ENCODE results near the gene TAOK2.
"Not testable (repeated sequence)": the region's sequence is repeated elsewhere in the genome, so short reads cannot be mapped to it uniquely, and the experiment has no call there.

The TAOK2 gene

DNA sequence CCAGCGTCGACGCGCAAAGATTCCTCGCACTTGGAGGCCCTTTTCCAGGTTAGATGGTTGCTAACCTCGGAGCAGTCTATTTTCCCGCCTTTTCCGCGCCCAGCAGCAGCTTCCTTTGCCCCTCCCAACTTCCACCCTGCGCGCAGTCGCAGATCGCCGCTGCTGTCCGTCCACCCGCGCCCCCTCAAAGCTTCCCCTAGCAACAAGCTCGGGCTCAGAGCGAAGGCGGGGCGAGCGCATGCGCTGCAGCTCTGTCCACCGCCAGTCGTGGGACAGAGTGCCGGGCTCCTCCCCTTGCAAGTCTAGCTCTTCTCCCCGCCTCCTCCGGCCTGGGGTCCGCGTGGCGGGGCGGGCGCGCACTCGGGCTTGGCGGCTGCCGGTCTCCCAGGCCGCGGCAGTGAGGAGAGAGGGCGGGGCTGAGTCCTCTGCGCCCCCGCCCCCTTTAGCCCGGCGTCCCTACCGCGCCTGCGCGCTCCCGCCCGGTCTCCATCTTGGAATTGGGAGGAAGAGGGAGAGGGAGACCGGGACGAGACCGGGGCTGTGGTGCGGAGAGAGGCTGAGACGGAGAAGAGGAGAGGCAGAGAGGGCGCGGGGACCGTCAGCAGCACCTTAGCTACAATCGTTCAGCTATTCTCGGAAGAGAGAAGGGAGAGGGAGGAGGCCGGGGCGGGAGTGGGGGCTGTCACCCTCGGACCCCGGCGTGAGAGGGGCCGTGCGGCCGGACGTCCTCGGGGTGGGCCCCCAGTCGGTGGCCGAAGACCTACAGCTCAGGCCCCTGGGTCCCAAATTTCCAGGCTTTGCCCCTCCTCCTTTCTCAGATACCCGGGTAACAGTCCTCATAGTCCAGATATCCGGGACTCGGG lies at the start of gene TAOK2:
Gene TAOK2 (plus strand): TSS at position 485 of the 863 bp plus-strand sequence. CDS start 3,905 bp downstream, outside the sequence.
- peak; percentile 93 for DNase-seq

DNA sequence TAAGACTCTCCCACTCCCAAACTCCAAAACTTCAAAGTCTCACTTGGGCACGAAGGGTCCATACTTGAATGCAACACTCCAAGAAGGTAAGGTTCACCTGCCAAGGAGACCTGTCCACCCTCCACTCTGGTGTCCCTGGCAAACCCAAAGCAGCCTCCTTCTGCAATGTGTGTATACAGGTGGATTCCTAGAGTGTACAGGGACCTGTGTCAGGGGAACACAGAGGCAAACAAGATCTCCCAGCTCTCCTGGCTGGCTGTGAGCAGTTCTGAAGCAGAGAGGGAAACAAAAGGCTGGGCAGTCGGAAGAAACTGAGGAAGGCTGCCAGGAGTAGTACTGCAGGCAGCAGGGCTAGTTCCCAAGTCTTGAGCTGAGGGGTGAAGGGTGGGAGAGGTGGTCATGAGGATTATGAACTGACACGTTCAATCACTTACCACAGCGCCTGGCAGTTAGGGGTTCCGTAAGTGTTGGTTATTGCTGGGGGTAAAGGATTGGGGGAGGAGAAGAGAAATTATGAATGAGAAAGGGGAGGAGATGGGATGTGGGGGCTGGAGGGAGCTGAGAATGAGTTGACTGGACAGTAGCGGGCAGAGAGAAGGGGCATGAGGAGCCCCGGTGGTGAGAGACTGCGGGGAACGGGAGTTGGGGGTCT lies 48.4 kb upstream of the TAOK2 start:
- DNase-seq = no peak

GRCh38 chr16:29925781-29926710 lies 47.6 kb upstream of the TAOK2 start, which contains the start of gene KCTD13:
TSS of gene KCTD13 (minus strand) at chr16:29926226. CDS start at chr16:29926033, 193 bp downstream.
- DNase-seq = peak; percentile 86

DNA sequence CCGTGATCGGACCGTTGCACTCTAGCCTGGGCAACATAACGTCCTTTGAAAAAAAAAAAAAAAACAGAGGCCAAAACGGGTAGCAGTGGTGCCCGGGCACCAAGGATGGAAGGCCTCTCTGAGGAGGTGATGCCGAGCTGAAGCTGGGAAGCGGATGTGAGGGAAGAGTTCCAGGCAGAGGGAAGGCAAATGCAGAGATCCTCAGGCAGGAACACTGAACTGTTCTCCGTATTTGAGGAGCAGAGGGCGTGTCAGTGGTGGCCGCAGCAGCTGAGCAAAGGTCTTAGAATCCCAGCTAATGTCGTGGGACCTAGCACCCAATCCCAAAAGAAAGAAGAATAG lies 47.0 kb upstream of the TAOK2 start:
- no peak for DNase-seq

GRCh38 chr16:29927070-29927905 lies 46.4 kb upstream of the TAOK2 start:
- no peak for DNase-seq

- DNase-seq = not testable (repeated sequence)
Observed at GRCh38 chr16:29931750-29932149, 41.9 kb upstream of the TAOK2 start.

DNA sequence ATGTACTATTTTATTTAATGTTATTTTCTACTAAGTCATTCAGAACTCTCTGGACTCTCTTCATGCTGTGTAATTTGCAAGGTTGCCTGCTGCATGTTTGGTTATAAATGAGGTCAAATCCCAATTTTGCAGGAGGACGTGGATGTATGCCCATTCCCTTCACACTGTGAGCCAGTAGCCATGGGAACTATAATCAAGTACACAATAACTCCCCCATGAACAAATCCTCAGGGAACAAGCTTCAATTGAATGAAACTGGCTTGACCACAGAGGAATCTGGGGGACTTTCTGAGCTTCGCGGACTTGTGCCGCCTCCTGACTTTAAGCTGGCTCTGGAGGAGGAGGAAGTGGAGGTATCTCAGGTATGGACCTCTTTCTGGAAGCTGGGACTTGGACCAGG lies 33.0 kb upstream of the TAOK2 start:
- no peak for DNase-seq

GRCh38 chr16:29943846-29944799 lies 29.5 kb upstream of the TAOK2 start:
- no peak for DNase-seq

DNA sequence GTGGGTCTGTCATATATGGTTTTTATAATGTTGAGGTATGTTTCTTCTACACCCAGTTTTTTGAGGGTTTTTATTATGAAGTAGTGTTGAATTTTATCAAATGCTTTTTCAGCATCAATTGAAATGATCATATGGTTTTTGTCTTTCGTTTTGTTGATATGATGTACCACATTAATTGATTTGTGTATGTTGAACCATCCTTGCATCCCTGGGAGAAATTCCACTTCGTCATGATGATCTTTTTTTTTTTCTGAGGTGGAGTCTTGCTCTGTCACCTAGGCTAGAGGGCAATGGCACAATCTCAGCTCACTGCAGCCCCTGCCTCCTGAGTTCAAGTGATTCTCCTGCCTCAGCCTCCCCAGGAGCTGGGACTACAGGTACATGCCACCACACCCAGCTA lies 25.8 kb upstream of the TAOK2 start:
- DNase-seq = no peak

GRCh38 chr16:29950806-29951461 lies 22.7 kb upstream of the TAOK2 start:
- DNase-seq = no peak

- DNase-seq = no peak
Observed at GRCh38 chr16:29951625-29952365, 21.9 kb upstream of the TAOK2 start.

- no peak for DNase-seq
Observed at GRCh38 chr16:29958756-29959155, 14.9 kb upstream of the TAOK2 start.

- no peak for DNase-seq
Observed at GRCh38 chr16:29959293-29959692, 14.4 kb upstream of the TAOK2 start.

- not testable (repeated sequence) for DNase-seq
Observed at GRCh38 chr16:29959821-29960220, 13.8 kb upstream of the TAOK2 start.

DNA sequence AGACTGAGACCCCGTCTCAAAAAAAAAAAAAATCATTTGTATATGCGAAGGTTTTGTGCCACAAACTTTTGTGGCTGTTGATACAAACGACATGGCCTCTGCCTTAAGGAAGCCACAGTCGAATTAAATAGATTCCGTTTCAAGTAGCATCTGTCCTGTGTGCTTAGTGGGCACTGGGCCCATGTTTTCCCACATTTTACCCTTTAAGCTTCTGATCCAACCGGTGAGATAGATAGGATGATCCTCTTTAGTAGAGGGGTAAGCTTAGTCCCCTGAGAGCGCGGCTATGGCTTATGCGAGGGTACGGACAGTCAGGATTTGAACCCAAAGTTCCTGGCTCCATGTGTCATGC lies 12.6 kb upstream of the TAOK2 start:
- DNase-seq = no peak

DNA sequence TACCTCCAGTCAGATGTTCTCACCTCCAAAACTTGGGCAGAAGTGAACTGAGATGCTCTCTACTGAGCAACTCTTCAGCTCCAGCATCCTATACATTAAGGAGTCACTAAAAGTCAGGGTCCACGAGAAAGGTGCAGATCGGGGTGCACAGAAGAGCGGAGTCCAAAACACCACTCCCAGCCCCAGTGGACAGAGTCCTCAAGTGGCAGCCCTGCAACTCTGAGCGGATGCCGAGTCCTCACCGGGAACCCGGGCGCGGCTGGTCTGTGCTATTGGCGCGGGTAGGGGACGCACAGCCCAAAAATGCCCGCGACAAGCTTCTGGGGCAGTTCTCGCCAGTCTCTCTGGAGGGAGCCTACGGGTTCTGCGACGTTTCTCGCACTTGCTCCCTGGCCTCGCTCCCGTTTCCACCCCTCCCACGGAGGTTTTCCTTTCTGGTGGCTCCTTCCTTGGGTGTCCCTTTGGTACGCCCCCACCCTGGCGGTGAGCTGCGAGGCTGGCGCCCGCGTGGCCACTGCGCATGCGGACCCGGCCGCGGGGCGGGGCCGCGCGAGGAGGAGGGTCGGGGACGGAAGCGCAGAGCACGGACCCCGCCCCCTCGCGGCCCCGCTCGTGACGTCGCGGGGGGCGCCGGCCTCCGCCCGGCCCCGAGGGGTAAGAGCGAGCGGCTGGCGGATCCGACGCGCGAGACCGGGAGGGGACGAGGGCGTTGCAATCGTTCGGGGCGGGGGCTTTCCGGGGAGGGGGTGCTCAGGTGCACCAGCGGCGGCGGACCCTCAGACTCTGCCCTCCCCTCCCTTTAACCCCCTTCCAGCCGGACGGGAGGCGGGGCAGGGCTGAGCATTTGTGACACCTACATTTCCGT lies 12.0 kb upstream of the TAOK2 start, which contains the start of gene TMEM219:
Gene TMEM219 (plus strand): TSS at position 601 of the 865 bp plus-strand sequence. CDS start 1,065 bp downstream, outside the sequence.
- DNase-seq = peak; percentile 95

- DNase-seq = no peak
Observed at GRCh38 chr16:29962344-29962994, 11.2 kb upstream of the TAOK2 start.

All from activated CD8-positive, alpha-beta memory T cell treated with anti-CD3 and anti-CD28 coated beads, Interleukin-2, amount 50 U/mL, for 4 hours (primary cell).